Heart left ventricle (tissue), 13 donors: ENCODE data around the gene CHCHD6.

Experiments used
- POLR2A ChIP-seq, 2 donors: fragments of 450-650 bp; IDR thresholded peaks; one replicate each; pipeline ENCODE4 v1.6.1; 2017; ENCODE audit warnings: antibody characterized with exemption in 2 of 2, mild to moderate bottlenecking in 2 of 2, moderate library complexity in 2 of 2
- TF ChIP-seq, protein P1 (sequence below), 12 donors: fragments of 200-600 bp; sonication (generic) in 4 of 12; IDR thresholded peaks; one replicate each; pipeline versions ENCODE4 v1.5.0 to v1.8.0; 2018 to 2022; ENCODE audit warnings: antibody characterized with exemption in 12 of 12, mild to moderate bottlenecking in 5 of 12
- donor health status: ischemic (EF 13 %, LVEDD 7.1; RV severe dilation, severe dysfunction).
- donor health status: DM: no; HTN: yes; CAD: no.
- donor health status: DM: no; HTN: no; CAD: no.
- donor health status: ischemic (EF 25% LVEDD 6.9; RV normal size, moderate dysfunction).
- donor health status: ischemic (EF 25% LVEDD 5.7; RV mildly dilated, moderate dysfunction).
- donor health status: ischemic (EF 35%, LVEDD 5.7; RV mildly dilated, moderate dysfunction).
- donor health status: nonischemic (EF 11% LVEDD 7.7; RV severe dilation, severe dysfunction).
- donor health status: DM: yes; HTN: yes; CAD: no.
- donor health status: PGD.
- donor health status: ischemic (EF 29% LVEDD 5.4; RV normal size, mild dysfunction).
- donor health status: nonischemic (EF 23%, LVEDD 6.1; RV moderate dilation, normal function).

DNA sequence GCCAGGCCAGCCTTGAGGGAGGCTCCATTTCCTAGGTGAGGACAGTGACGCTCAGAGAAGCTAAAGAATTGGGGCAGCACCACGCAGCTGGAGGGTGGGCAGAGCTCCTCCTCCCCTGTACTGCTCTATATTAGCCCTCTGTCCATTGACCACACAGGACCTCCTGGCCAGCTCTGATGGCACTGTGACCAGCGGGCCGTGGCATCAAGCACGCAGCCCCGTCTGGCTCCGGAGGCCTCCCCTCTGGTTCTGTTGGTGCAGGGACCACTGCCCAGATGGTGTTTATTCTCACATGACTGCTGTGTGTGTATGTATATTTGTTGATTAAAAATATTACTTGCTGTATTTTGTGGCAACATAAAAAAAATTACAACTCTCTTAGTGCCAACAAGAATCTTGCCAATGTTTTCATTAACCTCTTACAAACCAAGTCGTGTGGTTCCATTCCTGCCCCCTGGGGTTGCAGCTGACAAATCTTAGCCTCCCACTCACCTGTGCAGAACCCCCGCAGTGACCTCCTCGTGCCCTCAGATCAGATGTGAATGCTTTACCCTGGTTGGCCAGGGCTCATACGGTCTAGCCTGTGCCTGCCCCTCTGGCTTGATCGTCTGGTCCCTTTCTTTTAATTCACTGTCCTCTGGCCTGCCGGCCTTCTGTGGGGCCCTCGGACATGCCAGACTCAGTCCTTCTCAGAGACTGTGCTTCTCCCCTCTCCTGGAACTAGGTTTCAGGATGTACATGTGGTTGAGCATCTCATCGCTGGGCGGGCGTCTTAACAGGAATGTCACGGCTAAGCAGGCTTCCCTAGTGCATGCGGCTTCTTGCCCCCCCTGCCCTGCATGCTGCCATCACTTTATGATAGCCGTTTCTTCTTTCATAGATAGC is 14.8 kb downstream of the CHCHD6 start:
- no peak for TF ChIP-seq POLR2A (IDR thresholded peaks at IDR 0.05)
- TF ChIP-seq, protein P1, sequence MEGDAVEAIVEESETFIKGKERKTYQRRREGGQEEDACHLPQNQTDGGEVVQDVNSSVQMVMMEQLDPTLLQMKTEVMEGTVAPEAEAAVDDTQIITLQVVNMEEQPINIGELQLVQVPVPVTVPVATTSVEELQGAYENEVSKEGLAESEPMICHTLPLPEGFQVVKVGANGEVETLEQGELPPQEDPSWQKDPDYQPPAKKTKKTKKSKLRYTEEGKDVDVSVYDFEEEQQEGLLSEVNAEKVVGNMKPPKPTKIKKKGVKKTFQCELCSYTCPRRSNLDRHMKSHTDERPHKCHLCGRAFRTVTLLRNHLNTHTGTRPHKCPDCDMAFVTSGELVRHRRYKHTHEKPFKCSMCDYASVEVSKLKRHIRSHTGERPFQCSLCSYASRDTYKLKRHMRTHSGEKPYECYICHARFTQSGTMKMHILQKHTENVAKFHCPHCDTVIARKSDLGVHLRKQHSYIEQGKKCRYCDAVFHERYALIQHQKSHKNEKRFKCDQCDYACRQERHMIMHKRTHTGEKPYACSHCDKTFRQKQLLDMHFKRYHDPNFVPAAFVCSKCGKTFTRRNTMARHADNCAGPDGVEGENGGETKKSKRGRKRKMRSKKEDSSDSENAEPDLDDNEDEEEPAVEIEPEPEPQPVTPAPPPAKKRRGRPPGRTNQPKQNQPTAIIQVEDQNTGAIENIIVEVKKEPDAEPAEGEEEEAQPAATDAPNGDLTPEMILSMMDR (IDR thresholded peaks at IDR 0.05), result no peak
